DMS114 treated with DMSO at 0.1 percent for 48 hours (cell line): ENCODE results near the gene MAB21L4.

ENCODE experiments used
- DNase-seq: peaks from one replicate; lab custom pipeline; 2025; ENCODE audit not compliant: unreplicated experiment; lab: John Stamatoyannopoulos, UW

Gene MAB21L4

GRCh38 chr2:240895656-240896388 lies at the start of gene MAB21L4:
Gene MAB21L4, minus strand, starts transcription at chr2:240896156. Its CDS starts 159 bp downstream, at chr2:240895997.
- no peak for DNase-seq

- DNase-seq, result no peak
These were observed 40.1 kb upstream of the MAB21L4 start for GRCh38 chr2:240936106-240936505.

GRCh38 chr2:240935103-240935876 lies 39.3 kb upstream of the MAB21L4 start:
- no peak for DNase-seq

- DNase-seq, result no peak
These were observed 38.7 kb upstream of the MAB21L4 start for GRCh38 chr2:240934701-240935102.

- no peak for DNase-seq
These were observed 38.2 kb upstream of the MAB21L4 start for GRCh38 chr2:240933966-240934700.

GRCh38 chr2:240933048-240933965 lies 37.4 kb upstream of the MAB21L4 start:
- DNase-seq, result no peak

- no peak for DNase-seq
These were observed 36.7 kb upstream of the MAB21L4 start for GRCh38 chr2:240932724-240933047.

- no peak for DNase-seq
These were observed 36.2 kb upstream of the MAB21L4 start for GRCh38 chr2:240932001-240932723.

- no peak for DNase-seq
These were observed 35.5 kb upstream of the MAB21L4 start for GRCh38 chr2:240931319-240931949.

GRCh38 chr2:240930631-240931318 lies 34.8 kb upstream of the MAB21L4 start:
- no peak for DNase-seq

- no peak for DNase-seq
These were observed 34.2 kb upstream of the MAB21L4 start for GRCh38 chr2:240930096-240930630.

GRCh38 chr2:240929364-240930095 lies 33.6 kb upstream of the MAB21L4 start:
- DNase-seq, result no peak

GRCh38 chr2:240928476-240929363 lies 32.8 kb upstream of the MAB21L4 start:
- no peak for DNase-seq

GRCh38 chr2:240927390-240927781 lies 31.4 kb upstream of the MAB21L4 start:
- DNase-seq, result no peak

GRCh38 chr2:240926516-240927389 lies 30.8 kb upstream of the MAB21L4 start:
- no peak for DNase-seq
